LNCaP clone FGC (cell line): Measurements from ENCODE around the gene PROP1.

Source experiments
- DNase-seq: peaks from one replicate; pipeline ENCODE4 v3.0.0-alpha.2; 2011; ENCODE audit warnings: low read depth
- H3K4me3 ChIP-seq: 2 replicates; pipeline ENCODE4 v1.5.1; 2011; ENCODE audit warnings: mild to moderate bottlenecking, low read depth, low read length, control low read depth
- CTCF ChIP-seq: IDR thresholded peaks from 2 replicates; pipeline ENCODE4 v1.5.1; 2012; ENCODE audit warnings: mild to moderate bottlenecking; ENCODE audit not compliant: control insufficient read depth, insufficient read depth; ENCODE audit errors: extremely low read depth

The PROP1 gene

GRCh38 chr5:177996660-177997318 is 747 bp upstream of the PROP1 start:
- H3K4me3 ChIP-seq, result no peak overlapping the region
- TF ChIP-seq CTCF, result no peak
- DNase-seq, result no peak

GRCh38 chr5:177994561-177995190 is 1.4 kb downstream of the PROP1 start:
- no peak for DNase-seq
- H3K4me3 ChIP-seq, result no peak overlapping the region
- no peak for TF ChIP-seq CTCF

- no peak overlapping the region for H3K4me3 ChIP-seq
- no peak for TF ChIP-seq CTCF
Measured at GRCh38 chr5:177994063-177994462, 2.0 kb downstream of the PROP1 start.

GRCh38 chr5:177992466-177992865 is 3.6 kb downstream of the PROP1 start:
- no peak for TF ChIP-seq CTCF
- H3K4me3 ChIP-seq, result no peak overlapping the region

More at GRCh38 chr5:177994063-177994462, 2.0 kb downstream of the PROP1 start:
- DNase-seq, result no peak

GRCh38 chr5:177988989-177989625 is 6.9 kb downstream of the PROP1 start:
- TF ChIP-seq CTCF, result no peak
- no peak for DNase-seq

More at GRCh38 chr5:177992466-177992865, 3.6 kb downstream of the PROP1 start:
- DNase-seq, result no peak

GRCh38 chr5:177987326-177987725 is 8.7 kb downstream of the PROP1 start:
- H3K4me3 ChIP-seq, result no peak overlapping the region
- no peak for DNase-seq
- TF ChIP-seq CTCF, result no peak

More at GRCh38 chr5:177988989-177989625, 6.9 kb downstream of the PROP1 start:
- H3K4me3 ChIP-seq, result no peak overlapping the region
